WTC11 (cell line): ENCODE data around the gene CLRN3.

Experiments used
- CBFB ChIP-seq: sonication (generic); formaldehyde crosslinking; IDR thresholded peaks from 2 replicates; pipeline ENCODE4 v1.8.1; 2022; ENCODE audit warnings: mild to moderate bottlenecking, low read depth, missing genetic modification reagents
- CTCF ChIP-seq: fragments of 200-600 bp; IDR thresholded peaks from 2 replicates; pipeline ENCODE4 v1.8.0; 2022; ENCODE audit warnings: antibody characterized with exemption
- ESRRA ChIP-seq: sonication (generic); formaldehyde crosslinking; IDR thresholded peaks from 2 replicates; pipeline ENCODE4 v1.8.1; 2022; ENCODE audit warnings: mild to moderate bottlenecking, missing genetic modification reagents, borderline replicate concordance
- GABPB1 ChIP-seq: sonication (generic); formaldehyde crosslinking; IDR thresholded peaks from 2 replicates; pipeline ENCODE4 v1.8.1; 2023; ENCODE audit warnings: mild to moderate bottlenecking, missing genetic modification reagents
- IRF2 ChIP-seq: sonication (generic); formaldehyde crosslinking; IDR thresholded peaks from 2 replicates; pipeline ENCODE4 v1.8.0; 2022; ENCODE audit warnings: low read depth, missing genetic modification reagents, borderline replicate concordance
- MAX ChIP-seq: sonication (generic); formaldehyde crosslinking; IDR thresholded peaks from 2 replicates; pipeline ENCODE4 v1.8.0; 2022; ENCODE audit warnings: mild to moderate bottlenecking, missing genetic modification reagents
- TCF7 ChIP-seq: sonication (generic); formaldehyde crosslinking; IDR thresholded peaks from 2 replicates; pipeline ENCODE4 v1.8.0; 2022; ENCODE audit warnings: mild to moderate bottlenecking, low read depth, missing genetic modification reagents, moderate library complexity
- TP53 ChIP-seq: sonication (generic); formaldehyde crosslinking; IDR thresholded peaks from 2 replicates; pipeline ENCODE4 v1.8.1; 2023; ENCODE audit warnings: mild to moderate bottlenecking, missing genetic modification reagents
- TF ChIP-seq, protein P1 (sequence below): sonication (generic); formaldehyde crosslinking; IDR thresholded peaks from 2 replicates; pipeline ENCODE4 v1.8.0; 2022; ENCODE audit warnings: mild to moderate bottlenecking, missing genetic modification reagents

DNA sequence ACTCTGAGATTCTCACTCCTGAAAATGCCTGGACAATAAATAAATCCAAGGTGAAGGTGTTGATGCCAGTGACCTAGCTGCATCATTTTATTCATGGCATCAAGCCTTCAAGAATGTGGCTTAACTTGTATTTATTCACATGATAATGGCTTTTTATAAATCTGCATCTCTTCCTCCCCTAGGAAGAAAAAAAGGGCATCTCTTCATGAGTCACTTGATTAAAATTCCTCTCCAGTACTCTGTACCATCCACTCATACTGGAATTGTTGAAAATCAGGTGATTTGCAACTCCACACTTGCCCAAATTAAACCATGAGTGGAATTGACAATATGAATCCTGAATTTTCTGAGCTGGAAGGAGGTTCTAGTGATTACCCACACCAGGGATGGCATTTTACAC lies 44.3 kb upstream of the CLRN3 start:
- TF ChIP-seq TCF7 (CRISPR knock-in tag) (no peak), ESRRA (CRISPR knock-in tag) (no peak), CTCF (no peak), IRF2 (CRISPR knock-in tag) (no peak), CBFB (CRISPR knock-in tag) (no peak), TP53 (no peak), MAX (no peak), GABPB1 (CRISPR knock-in tag) (no peak)
- TF ChIP-seq, protein P1, sequence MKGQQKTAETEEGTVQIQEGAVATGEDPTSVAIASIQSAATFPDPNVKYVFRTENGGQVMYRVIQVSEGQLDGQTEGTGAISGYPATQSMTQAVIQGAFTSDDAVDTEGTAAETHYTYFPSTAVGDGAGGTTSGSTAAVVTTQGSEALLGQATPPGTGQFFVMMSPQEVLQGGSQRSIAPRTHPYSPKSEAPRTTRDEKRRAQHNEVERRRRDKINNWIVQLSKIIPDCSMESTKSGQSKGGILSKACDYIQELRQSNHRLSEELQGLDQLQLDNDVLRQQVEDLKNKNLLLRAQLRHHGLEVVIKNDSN (CRISPR knock-in tag), result no peak
